ENCODE results near the gene C1orf56. TPM values are rescaled to one million over a fixed set of nuclear protein-coding genes. Genes with fewer than 3 reads are reported as not detected.

C1orf56 gene
- total and polyA plus RNA-seq, 2 donors (not counting 3 experiments of a cell fraction or from before 2014, with no cell fraction given): 3.0 to 3.5 TPM

DNA sequence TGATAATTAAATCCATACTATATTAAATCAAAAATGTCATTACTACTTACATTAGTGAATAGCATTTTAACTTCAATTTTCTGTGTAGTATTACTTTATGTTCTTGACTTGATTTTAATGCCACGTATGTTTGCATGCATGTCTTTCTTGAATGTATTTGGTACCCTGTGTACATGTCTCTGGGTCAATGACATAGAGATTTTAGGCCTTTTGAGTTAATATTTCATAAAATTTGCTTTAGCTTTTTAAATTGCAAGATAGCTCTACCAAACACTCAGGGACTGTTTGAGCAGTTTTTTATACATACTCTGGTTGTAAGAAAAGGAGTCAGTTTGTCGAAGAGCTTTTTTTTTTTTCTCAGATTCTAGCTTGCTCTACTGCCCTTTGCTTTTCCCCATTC, 14.2 kb downstream of the C1orf56 start:
- CTCF ChIA-PET: interaction anchor here (1.4 to 6.1 kb wide), 5 partner anchors 9 to 38 kb away, joined by 3 to 39 read pairs (median 7); partner anchors contain the start of genes C1orf56 and GABPB2
- POLR2A ChIA-PET: interaction anchor here (0.9 kb wide), 1 partner anchor 9 kb away, joined by 3 read pairs; no protein-coding TSS in a partner anchor
- H4K20me1 ChIP-seq (replicated peaks; ENCODE audit: control insufficient read depth, extremely low read depth, insufficient read depth, low read length): peaks cover under 1% of the 10 kb centered on the region
- TF ChIP-seq EZH2 (IDR thresholded peaks at IDR 0.05; ENCODE audit: borderline replicate concordance, low read depth, low read length, severe bottlenecking): no peak
- H3K4me1 ChIP-seq (ENCODE audit: control insufficient read depth, extremely low read depth, insufficient read depth, low read length): peaks cover 29% of the 10 kb centered on the region
- dilution Hi-C loops (cut with MboI; ENCODE audit: extremely low pct_ligation_motif_present, low sequenced_read_pairs): no loop called here
- intact Hi-C loops (cut with micrococcal nuclease): loop anchor here (1.0 kb wide), 1 partner anchor 9 kb away; the partner anchor contains the start of gene GABPB2
- peak overlapping the region; percentile 82 to 94 (median 91) for H3K4me3 ChIP-seq (replicated peaks in 1 of 3; ENCODE audit: insufficient read depth in 1 of 3, low read depth in 1 of 3, low read length in 3 of 3)
- H3K9me1 ChIP-seq (replicated peaks; ENCODE audit: control insufficient read depth, extremely low read depth, insufficient read depth, low read length): no peaks in the 10 kb centered on the region
- no peaks in the 10 kb centered on the region for H3K27me3 ChIP-seq (ENCODE audit: control insufficient read depth in 2 of 2, insufficient read depth in 2 of 2, low read length in 2 of 2)
- H3K79me2 ChIP-seq (ENCODE audit: control insufficient read depth, insufficient read depth, low read length): peaks cover 93% of the 10 kb centered on the region
- H3K36me3 ChIP-seq (ENCODE audit: control insufficient read depth in 2 of 2, extremely low read depth in 1 of 2, insufficient read depth in 2 of 2, low read length in 2 of 2): peaks cover under 1 to 3% of the 10 kb centered on the region in 2 experiments
- peak overlapping the region; percentile 90 for H3K9ac ChIP-seq (replicated peaks; ENCODE audit: extremely low read depth, insufficient read depth, low read length)
- FAIRE-seq (peak; percentile 69), DNase-seq (ENCODE audit: low read depth, low spot score) (no peak)
- peak overlapping the region; percentile 96 for H3K4me2 ChIP-seq (ENCODE audit: insufficient read depth, low read length)
- no TSS peak for BruUV-seq (replicated peaks)
- H3K27ac ChIP-seq (ENCODE audit: insufficient read depth, low read depth, low read length): peak overlapping the region; percentile 91
- H2AFZ ChIP-seq (ENCODE audit: low read depth, low read length): no peak overlapping the region
- H3K9me3 ChIP-seq (replicated peaks; ENCODE audit: control insufficient read depth, insufficient read depth, low read length): no peaks in the 10 kb centered on the region

- intact Hi-C loops (cut with micrococcal nuclease) (no loop called here), dilution Hi-C loops (cut with MboI; ENCODE audit: extremely low pct_ligation_motif_present, low sequenced_read_pairs) (no loop called here)
- no peaks in the 10 kb centered on the region for H3K9me3 ChIP-seq (replicated peaks; ENCODE audit: control insufficient read depth, insufficient read depth, low read length)
- CTCF ChIA-PET: interaction anchor here (0.9 to 6.1 kb wide), 6 partner anchors 8 to 57 kb away, joined by 3 to 39 read pairs (median 7); partner anchors contain the start of genes C1orf56, GABPB2 and MINDY1
- H4K20me1 ChIP-seq (replicated peaks; ENCODE audit: control insufficient read depth, extremely low read depth, insufficient read depth, low read length): no peaks in the 10 kb centered on the region
- peak overlapping the region in 1 of 3 experiments; percentile 20 for H3K4me3 ChIP-seq (replicated peaks in 1 of 3; ENCODE audit: insufficient read depth in 1 of 3, low read depth in 1 of 3, low read length in 3 of 3)
- POLR2A ChIA-PET: interaction anchor here (0.9 kb wide), 1 partner anchor 8 kb away, joined by 3 read pairs; no protein-coding TSS in a partner anchor
- H3K4me1 ChIP-seq (ENCODE audit: control insufficient read depth, extremely low read depth, insufficient read depth, low read length): peaks cover 19% of the 10 kb centered on the region
- H3K79me2 ChIP-seq (ENCODE audit: control insufficient read depth, insufficient read depth, low read length): peaks cover 90% of the 10 kb centered on the region
- peak; percentile 24 for DNase-seq (ENCODE audit: low read depth, low spot score)
- peak; percentile 68 for FAIRE-seq
- H3K4me2 ChIP-seq (ENCODE audit: insufficient read depth, low read length): peak overlapping the region; percentile 63
- peaks cover 0 to 5% of the 10 kb centered on the region in 2 experiments for H3K36me3 ChIP-seq (ENCODE audit: control insufficient read depth in 2 of 2, extremely low read depth in 1 of 2, insufficient read depth in 2 of 2, low read length in 2 of 2)
- H3K27me3 ChIP-seq (ENCODE audit: control insufficient read depth in 2 of 2, insufficient read depth in 2 of 2, low read length in 2 of 2): no peaks in the 10 kb centered on the region
- no peaks in the 10 kb centered on the region for H3K9me1 ChIP-seq (replicated peaks; ENCODE audit: control insufficient read depth, extremely low read depth, insufficient read depth, low read length)
- peak overlapping the region; percentile 48 for H3K9ac ChIP-seq (replicated peaks; ENCODE audit: extremely low read depth, insufficient read depth, low read length)
- no TSS peak for BruUV-seq (replicated peaks)
- no peak overlapping the region for H2AFZ ChIP-seq (ENCODE audit: low read depth, low read length)
- peak; percentile 39 for TF ChIP-seq JUN (IDR thresholded peaks at IDR 0.05; ENCODE audit: borderline replicate concordance, insufficient read depth, insufficient read length, low read depth)
- TF ChIP-seq, protein P1, sequence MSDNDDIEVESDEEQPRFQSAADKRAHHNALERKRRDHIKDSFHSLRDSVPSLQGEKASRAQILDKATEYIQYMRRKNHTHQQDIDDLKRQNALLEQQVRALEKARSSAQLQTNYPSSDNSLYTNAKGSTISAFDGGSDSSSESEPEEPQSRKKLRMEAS (IDR thresholded peaks at IDR 0.05; ENCODE audit: insufficient read depth, insufficient read length): no peak
- peak overlapping the region; percentile 54 for H3K27ac ChIP-seq (ENCODE audit: insufficient read depth, low read depth, low read length)
Measured at GRCh38 chr1:151062741-151063371, 15.3 kb downstream of the C1orf56 start.

Data from endothelial cell of umbilical vein (primary cell).